ENCODE data around the gene FARP1.

FARP1 gene

DNA sequence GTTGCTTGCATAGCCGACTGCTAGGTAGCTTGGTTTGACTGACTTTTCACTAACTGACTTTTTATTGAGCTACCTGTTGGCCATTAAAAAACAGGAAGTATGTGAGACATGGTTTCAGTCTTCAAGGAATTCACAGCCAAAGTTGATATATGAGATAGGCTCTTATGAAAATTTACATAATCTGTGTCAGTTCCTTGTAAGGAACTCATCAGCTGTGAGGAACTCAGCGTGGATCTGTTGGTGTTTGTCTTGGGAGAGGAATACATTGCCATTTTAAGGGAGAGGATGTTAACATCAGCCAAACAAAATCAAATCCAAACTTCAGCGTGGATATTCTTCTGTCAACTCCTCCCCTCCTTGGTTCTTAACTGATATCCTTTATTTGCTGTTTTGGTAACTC, 32.1 kb downstream of the FARP1 start:
- no peak for DNase-seq

DNA sequence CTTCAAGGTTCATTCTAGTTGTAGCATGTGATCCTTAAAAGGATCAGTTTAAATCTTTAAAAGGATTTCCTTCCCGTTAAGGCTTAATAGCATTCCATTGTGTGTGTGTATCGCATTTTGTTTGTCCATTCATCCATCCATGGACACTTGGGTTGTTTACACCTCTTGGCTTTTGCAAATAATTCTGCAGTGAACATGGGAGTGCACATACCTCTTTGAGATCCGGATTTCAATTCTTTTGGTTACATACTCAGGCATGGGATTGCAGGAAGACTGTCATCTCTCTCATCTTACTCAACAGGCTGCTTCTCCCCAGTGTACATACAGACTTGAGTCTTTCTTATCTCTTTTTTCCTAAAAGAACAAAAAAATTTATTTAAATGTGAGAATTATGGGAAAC, 32.9 kb downstream of the FARP1 start:
- no peak for DNase-seq

DNA sequence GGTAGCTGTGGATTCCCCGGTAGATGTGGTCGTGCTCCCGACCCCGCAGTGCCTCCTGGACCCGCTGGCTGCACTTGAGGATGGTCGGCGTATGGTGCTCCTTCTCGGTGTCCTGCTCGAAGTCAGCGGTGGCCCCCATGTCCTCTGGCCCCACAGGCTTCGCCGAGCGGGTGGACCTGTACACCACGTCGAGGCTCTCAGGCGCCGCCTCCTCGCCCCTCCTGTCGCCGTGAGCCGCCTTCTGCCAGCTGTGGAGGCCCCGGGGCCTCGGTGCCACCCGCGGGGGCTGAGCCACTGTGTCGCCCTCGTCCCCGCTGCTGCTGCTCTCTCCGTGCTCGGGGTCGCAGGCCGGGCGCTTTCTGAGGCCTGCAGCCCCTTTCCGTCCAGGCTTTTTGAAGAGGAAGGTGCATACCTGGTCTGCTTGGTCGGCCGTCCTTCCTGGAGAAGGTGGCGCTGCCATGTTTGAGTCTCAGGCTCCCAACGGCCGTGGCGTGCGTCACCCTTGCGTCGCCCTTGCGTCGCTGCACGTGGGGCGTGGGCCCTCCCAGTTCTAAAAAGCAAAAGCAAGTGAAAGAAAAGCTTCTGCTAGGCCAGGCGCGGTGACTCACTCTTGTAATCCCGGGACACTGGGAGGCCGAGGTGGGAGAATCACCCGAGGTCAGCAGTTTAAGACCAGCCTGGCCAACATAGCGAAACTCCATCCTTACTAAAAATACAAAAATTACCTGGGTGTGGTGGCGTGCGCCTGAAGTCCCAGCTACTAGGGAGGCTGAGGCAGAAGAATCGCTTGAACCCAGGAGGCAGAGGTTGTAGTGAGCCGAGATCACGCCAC, 34.1 kb downstream of the FARP1 start, which contains the start of gene RNF113B:
RNF113B (minus strand) TSS at position 493 of the 832 bp plus-strand sequence; CDS start at position 460, 33 bp downstream.
- no peak for DNase-seq

GRCh38 chr13:98180092-98180491, 37.2 kb downstream of the FARP1 start:
- no peak for DNase-seq

- DNase-seq, result no peak
Measured at GRCh38 chr13:98181111-98181815, 38.4 kb downstream of the FARP1 start.

GRCh38 chr13:98182153-98182552, 39.3 kb downstream of the FARP1 start:
- DNase-seq, result no peak

DNA sequence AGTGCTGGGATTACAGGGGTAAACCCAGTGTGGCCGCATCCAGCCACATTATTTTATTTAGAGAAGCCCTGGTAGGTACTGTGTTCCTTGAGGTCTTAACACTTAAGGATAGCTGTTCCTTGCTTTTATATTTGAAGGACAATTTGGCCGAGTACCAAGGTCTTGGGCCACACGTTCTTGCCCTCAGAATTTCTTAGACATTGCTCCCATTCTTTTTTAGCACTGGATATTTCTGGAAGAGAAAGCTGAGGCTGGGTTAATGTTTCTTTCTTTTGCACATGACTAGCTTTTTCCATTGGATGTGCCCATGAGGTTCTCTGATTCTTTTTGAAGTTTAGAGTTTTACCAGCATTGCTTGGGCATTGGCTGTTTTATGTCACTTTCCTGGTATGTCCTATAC, 39.7 kb downstream of the FARP1 start:
- DNase-seq, result no peak

DNA sequence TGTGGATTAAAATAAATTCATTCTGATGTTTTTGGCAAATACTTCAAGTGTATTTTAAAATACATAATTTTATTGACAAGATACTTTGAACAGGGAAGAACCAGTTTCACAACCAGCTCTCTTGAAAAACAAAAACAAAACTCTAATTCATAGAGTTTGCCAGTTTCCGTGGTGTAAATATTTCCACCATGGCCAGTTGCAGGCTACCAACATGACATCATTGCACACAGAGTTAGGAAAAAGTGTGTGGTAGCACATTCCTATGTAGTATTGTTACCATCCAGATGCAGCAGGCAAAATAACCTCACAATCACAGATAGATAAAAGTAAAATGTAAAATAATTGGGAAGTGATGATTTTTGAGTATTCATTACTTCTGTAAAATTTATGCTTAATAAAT, 41.9 kb downstream of the FARP1 start:
- DNase-seq, result no peak

- DNase-seq, result no peak
Measured at GRCh38 chr13:98187155-98187964, 44.5 kb downstream of the FARP1 start.

- no peak for DNase-seq
Measured at GRCh38 chr13:98187965-98188261, 45.0 kb downstream of the FARP1 start.

DNA sequence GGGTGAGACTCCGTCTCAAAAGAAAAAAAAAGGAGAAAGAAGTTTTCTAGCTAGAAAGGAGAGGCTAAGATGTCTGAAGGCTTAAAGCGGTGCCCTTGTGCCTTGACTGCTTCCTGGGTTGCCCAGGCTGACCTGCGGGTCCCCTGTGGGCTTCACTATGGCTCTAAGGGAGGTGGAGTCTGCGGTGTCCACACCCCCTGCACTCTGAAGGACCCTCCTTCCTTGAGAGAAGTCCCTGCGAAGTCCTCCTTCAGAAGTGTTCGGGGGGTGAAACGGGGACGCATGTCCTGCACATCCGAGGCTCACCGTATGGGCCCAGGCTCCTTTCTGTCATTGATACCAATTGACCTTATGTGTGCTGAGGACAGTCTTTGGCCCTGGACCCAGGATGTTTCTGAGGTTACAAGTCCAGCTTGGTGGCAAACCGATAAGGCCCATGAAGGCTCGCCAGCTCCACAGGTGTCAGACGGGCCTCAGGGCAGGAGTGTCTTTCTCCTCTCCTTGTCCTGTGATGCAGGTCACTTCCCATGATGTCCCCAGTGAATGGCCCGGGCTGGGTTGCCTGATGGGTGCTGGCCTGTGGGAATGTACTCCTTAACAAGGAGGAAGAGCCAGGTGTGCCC, 45.8 kb downstream of the FARP1 start:
- no peak for DNase-seq

- DNase-seq, result no peak
Measured at GRCh38 chr13:98189841-98190505, 47.1 kb downstream of the FARP1 start.

GRCh38 chr13:98190889-98191444, 48.1 kb downstream of the FARP1 start:
- DNase-seq, result no peak

DNA sequence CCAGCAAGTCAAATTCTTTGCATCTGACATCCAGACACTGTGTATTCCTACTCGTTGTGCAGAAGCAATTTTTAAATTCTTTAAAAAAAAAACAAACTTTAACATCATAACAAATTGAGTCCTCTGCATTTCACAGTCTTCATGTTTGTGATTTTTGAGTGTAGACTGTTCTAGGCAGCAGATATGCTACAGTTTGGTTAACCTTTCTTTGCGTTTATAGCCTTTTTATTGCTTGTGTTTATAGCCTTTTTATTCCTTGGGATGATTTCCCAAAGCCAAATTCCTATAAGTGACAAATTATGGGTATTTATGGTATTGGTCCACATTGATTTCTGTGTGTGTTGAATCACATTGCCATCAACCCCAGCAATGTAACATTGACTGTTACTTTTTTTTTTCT, 49.1 kb downstream of the FARP1 start:
- no peak for DNase-seq

- no peak for DNase-seq
Measured at GRCh38 chr13:98195054-98195791, 52.3 kb downstream of the FARP1 start.

- no peak for DNase-seq
Measured at GRCh38 chr13:98198683-98199082, 55.8 kb downstream of the FARP1 start.

- DNase-seq, result no peak
Measured at GRCh38 chr13:98199480-98199879, 56.6 kb downstream of the FARP1 start.

- DNase-seq, result no peak
Measured at GRCh38 chr13:98200211-98200878, 57.5 kb downstream of the FARP1 start.

GRCh38 chr13:98201189-98201588, 58.3 kb downstream of the FARP1 start:
- DNase-seq, result no peak

GRCh38 chr13:98201984-98202383, 59.1 kb downstream of the FARP1 start:
- DNase-seq, result no peak
